Measurements from ENCODE around the gene TESPA1.

The TESPA1 gene

GRCh38 chr12:54929998-54930397 is 54.6 kb downstream of the TESPA1 start:
- Histone ChIP-seq H3K36me3 (ENCODE audit: control insufficient read depth, insufficient read depth, low read length) (no peaks in the 10 kb centered on the region), H3K9me3 (ENCODE audit: control insufficient read depth, insufficient read depth, low read depth, low read length) (peaks cover 58% of the 10 kb centered on the region), H3K4me1 (ENCODE audit: control insufficient read depth, insufficient read depth, low read length) (no peaks in the 10 kb centered on the region), H3K9ac (ENCODE audit: low read length) (no peak overlapping the region), H3K4me3 (ENCODE audit: low read depth, low read length) (no peak overlapping the region), H3K27me3 (ENCODE audit: control insufficient read depth, insufficient read depth, low read length) (no peaks in the 10 kb centered on the region), H3K27ac (ENCODE audit: low read depth, low read length) (no peak overlapping the region)

DNA sequence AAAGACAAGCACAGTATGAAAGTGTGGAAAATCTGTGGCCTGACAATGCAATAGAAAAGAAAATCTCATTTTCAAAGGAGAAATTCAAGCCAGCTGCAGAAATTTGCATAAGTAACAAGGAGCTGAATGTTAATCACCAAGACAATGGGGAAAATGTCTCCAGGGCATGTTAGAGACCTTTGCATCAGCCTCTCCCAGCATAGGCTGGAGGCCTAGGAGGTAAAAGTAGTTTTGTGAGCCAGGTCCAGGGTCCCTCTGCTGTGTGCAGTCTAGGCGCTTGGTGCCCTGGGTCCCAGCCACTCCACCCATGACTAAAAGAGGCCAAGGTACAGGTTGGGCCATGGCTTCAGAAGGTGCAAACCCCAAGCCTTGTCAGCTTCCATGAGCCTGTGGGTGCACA is 58.3 kb downstream of the TESPA1 start:
- Histone ChIP-seq H3K4me1 (ENCODE audit: control insufficient read depth, insufficient read depth, low read length) (no peaks in the 10 kb centered on the region), H3K4me3 (ENCODE audit: low read depth, low read length) (no peak overlapping the region), H3K36me3 (ENCODE audit: control insufficient read depth, insufficient read depth, low read length) (no peaks in the 10 kb centered on the region), H3K9ac (ENCODE audit: low read length) (no peak overlapping the region), H3K27ac (ENCODE audit: low read depth, low read length) (no peak overlapping the region), H3K9me3 (ENCODE audit: control insufficient read depth, insufficient read depth, low read depth, low read length) (peaks cover 50% of the 10 kb centered on the region), H3K27me3 (ENCODE audit: control insufficient read depth, insufficient read depth, low read length) (no peaks in the 10 kb centered on the region)

- H3K4me1 ChIP-seq (ENCODE audit: control insufficient read depth, insufficient read depth, low read length), result no peaks in the 10 kb centered on the region
- H3K4me3 ChIP-seq (ENCODE audit: low read depth, low read length), result no peak overlapping the region
- H3K36me3 ChIP-seq (ENCODE audit: control insufficient read depth, insufficient read depth, low read length), result no peaks in the 10 kb centered on the region
- no peaks in the 10 kb centered on the region for H3K27me3 ChIP-seq (ENCODE audit: control insufficient read depth, insufficient read depth, low read length)
- H3K9me3 ChIP-seq (ENCODE audit: control insufficient read depth, insufficient read depth, low read depth, low read length), result peaks cover 42% of the 10 kb centered on the region
- H3K27ac ChIP-seq (ENCODE audit: low read depth, low read length), result no peak overlapping the region
- no peak overlapping the region for H3K9ac ChIP-seq (ENCODE audit: low read length)
Measured at GRCh38 chr12:54924972-54925707, 59.4 kb downstream of the TESPA1 start.

DNA sequence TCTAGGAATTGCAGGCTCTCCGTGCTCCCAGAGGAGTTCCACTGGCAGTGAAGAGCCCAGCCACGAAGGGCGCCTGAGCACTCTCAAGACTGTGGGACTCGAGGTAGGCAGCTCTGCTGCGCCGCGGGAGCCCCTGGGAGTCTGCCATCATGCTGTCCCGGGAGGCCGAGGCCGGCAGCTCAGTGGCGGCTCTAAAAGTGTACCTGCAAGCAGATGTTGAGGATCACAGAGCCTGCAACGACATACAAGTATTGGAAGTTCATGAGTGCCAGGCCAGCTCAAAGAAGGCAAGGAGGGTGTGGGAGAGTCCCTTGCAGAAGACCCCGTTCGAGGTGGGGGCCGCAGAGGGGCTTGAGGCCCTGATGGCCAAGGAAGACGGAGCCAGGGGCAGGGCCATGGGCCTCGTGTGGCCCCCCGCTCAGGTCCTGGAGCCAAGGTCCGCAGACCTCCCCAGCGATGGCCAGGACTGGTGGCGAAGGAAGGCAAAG is 67.5 kb downstream of the TESPA1 start:
- no peaks in the 10 kb centered on the region for H3K27me3 ChIP-seq (ENCODE audit: control insufficient read depth, insufficient read depth, low read length)
- no peak overlapping the region for H3K9ac ChIP-seq (ENCODE audit: low read length)
- no peaks in the 10 kb centered on the region for H3K36me3 ChIP-seq (ENCODE audit: control insufficient read depth, insufficient read depth, low read length)
- H3K9me3 ChIP-seq (ENCODE audit: control insufficient read depth, insufficient read depth, low read depth, low read length), result no peaks in the 10 kb centered on the region
- no peak overlapping the region for H3K4me3 ChIP-seq (ENCODE audit: low read depth, low read length)
- H3K27ac ChIP-seq (ENCODE audit: low read depth, low read length), result no peak overlapping the region
- no peaks in the 10 kb centered on the region for H3K4me1 ChIP-seq (ENCODE audit: control insufficient read depth, insufficient read depth, low read length)

All from HUES6 (cell line).